HEK293 (cell line): ENCODE results near the gene NLGN4Y.

Source experiments
- CTCF ChIA-PET: fragments of 350-600 bp; formaldehyde crosslinking; extraction: SDS; loops from one replicate; lab custom pipeline; 2021; ENCODE audit warnings: antibody characterized with exemption; lab: Yijun Ruan, JAX
- POLR2A ChIA-PET: fragments of 300-600 bp; formaldehyde crosslinking; extraction: SDS; loops from one replicate; lab custom pipeline; 2020; ENCODE audit warnings: antibody characterized with exemption, inconsistent platforms; lab: Yijun Ruan, JAX
- H3K27ac ChIP-seq: fragments of 200-500 bp; sonication (Bioruptor generic); 2 replicates; pipeline ENCODE4 v1.5.1; 2014; ENCODE audit warnings: low read depth, low read length, control low read depth, inconsistent platforms; ENCODE audit errors: extremely low read depth
- H3K36me3 ChIP-seq, 2 experiments: fragments of 200-500 bp in 1 of 2; sonication (Bioruptor generic) in 1 of 2; 1 replicate in 1 of 2; 2 replicates in 1 of 2; pipeline ENCODE4 v1.5.1; 2014 to 2017; ENCODE audit warnings: inconsistent platforms in 2 of 2, low read length in 2 of 2; ENCODE audit not compliant: control insufficient read depth in 2 of 2, insufficient read depth in 1 of 2
- H3K4me1 ChIP-seq: fragments of 200-500 bp; sonication (Bioruptor generic); 2 replicates; pipeline ENCODE4 v1.5.1; 2014; ENCODE audit warnings: mild to moderate bottlenecking, low read length, inconsistent platforms; ENCODE audit not compliant: control insufficient read depth, insufficient read depth
- H3K4me3 ChIP-seq: 2 replicates; pipeline ENCODE4 v1.5.1; 2011; ENCODE audit warnings: low read depth, mild to moderate bottlenecking, control low read depth, low read length, moderate library complexity
- H3K9me3 ChIP-seq: fragments of 200-500 bp; sonication (Bioruptor generic); 2 replicates; pipeline ENCODE4 v1.5.1; 2014; ENCODE audit warnings: low read depth, low read length, inconsistent platforms; ENCODE audit not compliant: control insufficient read depth, insufficient read depth
- EGR2 ChIP-seq: fragments of 450-650 bp; formaldehyde crosslinking; IDR thresholded peaks from 2 replicates; pipeline ENCODE4 v1.5.1; 2016; ENCODE audit warnings: low read depth, missing biosample characterization, missing genetic modification characterization
- GFI1B ChIP-seq: fragments of 450-650 bp; formaldehyde crosslinking; IDR thresholded peaks from 2 replicates; pipeline ENCODE4 v1.5.1; 2016; ENCODE audit warnings: missing biosample characterization, missing genetic modification characterization
- HOXC10 ChIP-seq: sonication (generic); formaldehyde crosslinking; IDR thresholded peaks from 2 replicates; pipeline ENCODE4 v1.8.1; 2023; ENCODE audit warnings: mild to moderate bottlenecking, missing genetic modification reagents
- KLF16 ChIP-seq: fragments of 450-650 bp; formaldehyde crosslinking; IDR thresholded peaks from 2 replicates; pipeline ENCODE4 v1.5.1; 2017; ENCODE audit warnings: missing biosample characterization, missing genetic modification characterization
- SETDB1 ChIP-seq: IDR thresholded peaks from one replicate; pipeline ENCODE4 v1.6.1; 2017; ENCODE audit warnings: mild to moderate bottlenecking, low read length, moderate library complexity, mixed read lengths; ENCODE audit not compliant: insufficient read length
- WT1 ChIP-seq: fragments of 450-650 bp; formaldehyde crosslinking; IDR thresholded peaks from 2 replicates; pipeline ENCODE4 v1.5.1; 2016; ENCODE audit warnings: missing biosample characterization, missing genetic modification characterization
- ZBTB17 ChIP-seq: fragments of 450-650 bp; formaldehyde crosslinking; IDR thresholded peaks from 2 replicates; pipeline ENCODE4 v1.5.1; 2016; ENCODE audit warnings: missing biosample characterization, missing genetic modification characterization
- ZFHX2 ChIP-seq: fragments of 450-650 bp; formaldehyde crosslinking; conservative IDR thresholded peaks from 2 replicates; pipeline ENCODE4 v1.5.1; 2016; ENCODE audit warnings: missing biosample characterization, missing genetic modification characterization
- ZFP41 ChIP-seq: fragments of 450-650 bp; formaldehyde crosslinking; IDR thresholded peaks from 2 replicates; pipeline ENCODE4 v1.5.1; 2016; ENCODE audit warnings: missing biosample characterization, missing genetic modification characterization, borderline replicate concordance
- ZNF16 ChIP-seq: fragments of 450-650 bp; formaldehyde crosslinking; IDR thresholded peaks from 2 replicates; pipeline ENCODE4 v1.5.1; 2016; ENCODE audit warnings: low read depth, missing biosample characterization, missing genetic modification characterization
- ZNF19 ChIP-seq: fragments of 450-650 bp; formaldehyde crosslinking; IDR thresholded peaks from 2 replicates; pipeline ENCODE4; 2016; ENCODE audit warnings: missing biosample characterization, missing genetic modification characterization, low read depth
- ZNF302 ChIP-seq: fragments of 450-650 bp; formaldehyde crosslinking; IDR thresholded peaks from 2 replicates; pipeline ENCODE4 v1.5.1; 2016; ENCODE audit warnings: missing biosample characterization, missing genetic modification characterization, low read depth
- ZNF341 ChIP-seq: fragments of 450-650 bp; formaldehyde crosslinking; IDR thresholded peaks from 2 replicates; pipeline ENCODE4; 2016; ENCODE audit warnings: low read depth, missing biosample characterization, missing genetic modification characterization
- ZNF37A ChIP-seq: fragments of 450-650 bp; IDR thresholded peaks from 2 replicates; pipeline ENCODE4 v1.5.1; 2018; ENCODE audit warnings: missing biosample characterization, missing genetic modification characterization
- ZNF433 ChIP-seq: fragments of 450-650 bp; formaldehyde crosslinking; IDR thresholded peaks from 2 replicates; pipeline ENCODE4 v1.5.1; 2016; ENCODE audit warnings: missing biosample characterization, missing genetic modification characterization, low read depth
- ZNF473 ChIP-seq: fragments of 450-650 bp; formaldehyde crosslinking; IDR thresholded peaks from 2 replicates; pipeline ENCODE4 v1.5.1; 2017; ENCODE audit warnings: missing biosample characterization, missing genetic modification characterization
- ZNF561 ChIP-seq: fragments of 450-650 bp; IDR thresholded peaks from 2 replicates; pipeline ENCODE4 v1.5.1; 2018; ENCODE audit warnings: missing biosample characterization, missing genetic modification characterization, borderline replicate concordance
- ZNF585B ChIP-seq: fragments of 450-650 bp; formaldehyde crosslinking; IDR thresholded peaks from 2 replicates; pipeline ENCODE4 v1.5.1; 2016; ENCODE audit warnings: missing biosample characterization, missing genetic modification characterization
- ZNF600 ChIP-seq: fragments of 450-650 bp; formaldehyde crosslinking; IDR thresholded peaks from 2 replicates; pipeline ENCODE4 v1.5.1; 2016; ENCODE audit warnings: missing biosample characterization, missing genetic modification characterization
- ZNF626 ChIP-seq: fragments of 450-650 bp; sonication (Bioruptor Pico); formaldehyde crosslinking; IDR thresholded peaks from 2 replicates; pipeline ENCODE4 v1.5.1; 2018; ENCODE audit warnings: missing biosample characterization, missing genetic modification characterization, inconsistent platforms
- ZNF677 ChIP-seq: fragments of 450-650 bp; IDR thresholded peaks from 2 replicates; pipeline ENCODE4 v1.5.0; 2018; ENCODE audit warnings: missing biosample characterization, mild to moderate bottlenecking, missing genetic modification characterization, moderate library complexity
- ZNF791 ChIP-seq: fragments of 450-650 bp; formaldehyde crosslinking; IDR thresholded peaks from 2 replicates; pipeline ENCODE4 v1.5.1; 2016; ENCODE audit warnings: missing biosample characterization, missing genetic modification characterization
- ZSCAN23 ChIP-seq: fragments of 450-650 bp; formaldehyde crosslinking; IDR thresholded peaks from 2 replicates; pipeline ENCODE4 v1.5.1; 2016; ENCODE audit warnings: missing biosample characterization, missing genetic modification characterization
- TF ChIP-seq, protein P1 (sequence below): fragments of 450-650 bp; formaldehyde crosslinking; IDR thresholded peaks from 2 replicates; pipeline ENCODE4 v1.5.1; 2016; ENCODE audit warnings: missing biosample characterization, missing genetic modification characterization

Gene NLGN4Y

GRCh38 chrY:14637551-14637950 is 113.2 kb downstream of the NLGN4Y start:
- Histone ChIP-seq H3K27ac (no peak overlapping the region), H3K9me3 (no peaks in the 10 kb centered on the region), H3K4me1 (no peaks in the 10 kb centered on the region), H3K4me3 (no peak overlapping the region), H3K36me3 (no peaks in the 10 kb centered on the region)
- ChIA-PET POLR2A (no interaction called here), CTCF (no interaction called here)
- TF ChIP-seq ZNF561 (tag by site-specific recombination), result no peak
- TF ChIP-seq ZSCAN23 (tag by site-specific recombination), result no peak
- no peak for TF ChIP-seq SETDB1
- TF ChIP-seq ZNF433 (tag by site-specific recombination), result no peak
- TF ChIP-seq ZFP41 (tag by site-specific recombination), result no peak
- TF ChIP-seq ZNF791 (tag by site-specific recombination), result no peak
- TF ChIP-seq ZNF302 (tag by site-specific recombination), result no peak
- TF ChIP-seq ZNF600, result no peak
- no peak for TF ChIP-seq ZNF473 (tag by site-specific recombination)
- TF ChIP-seq EGR2 (tag by site-specific recombination), result no peak
- no peak for TF ChIP-seq ZNF585B (tag by site-specific recombination)
- no peak for TF ChIP-seq ZNF626 (tag by site-specific recombination)
- no peak for TF ChIP-seq WT1 (tag by site-specific recombination)
- TF ChIP-seq, protein P1, sequence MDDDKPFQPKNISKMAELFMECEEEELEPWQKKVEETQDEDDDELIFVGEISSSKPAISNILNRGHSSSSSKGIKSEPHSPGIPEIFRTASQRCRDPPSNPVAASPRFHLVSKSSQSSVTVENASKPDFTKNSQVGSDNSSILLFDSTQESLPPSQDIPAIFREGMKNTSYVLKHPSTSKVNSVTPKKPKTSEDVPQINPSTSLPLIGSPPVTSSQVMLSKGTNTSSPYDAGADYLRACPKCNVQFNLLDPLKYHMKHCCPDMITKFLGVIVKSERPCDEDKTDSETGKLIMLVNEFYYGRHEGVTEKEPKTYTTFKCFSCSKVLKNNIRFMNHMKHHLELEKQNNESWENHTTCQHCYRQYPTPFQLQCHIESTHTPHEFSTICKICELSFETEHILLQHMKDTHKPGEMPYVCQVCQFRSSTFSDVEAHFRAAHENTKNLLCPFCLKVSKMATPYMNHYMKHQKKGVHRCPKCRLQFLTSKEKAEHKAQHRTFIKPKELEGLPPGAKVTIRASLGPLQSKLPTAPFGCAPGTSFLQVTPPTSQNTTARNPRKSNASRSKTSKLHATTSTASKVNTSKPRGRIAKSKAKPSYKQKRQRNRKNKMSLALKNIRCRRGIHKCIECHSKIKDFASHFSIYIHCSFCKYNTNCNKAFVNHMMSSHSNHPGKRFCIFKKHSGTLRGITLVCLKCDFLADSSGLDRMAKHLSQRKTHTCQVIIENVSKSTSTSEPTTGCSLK (tag by site-specific recombination), result no peak
- TF ChIP-seq ZNF341 (tag by site-specific recombination), result no peak
- no peak for TF ChIP-seq ZFHX2

DNA sequence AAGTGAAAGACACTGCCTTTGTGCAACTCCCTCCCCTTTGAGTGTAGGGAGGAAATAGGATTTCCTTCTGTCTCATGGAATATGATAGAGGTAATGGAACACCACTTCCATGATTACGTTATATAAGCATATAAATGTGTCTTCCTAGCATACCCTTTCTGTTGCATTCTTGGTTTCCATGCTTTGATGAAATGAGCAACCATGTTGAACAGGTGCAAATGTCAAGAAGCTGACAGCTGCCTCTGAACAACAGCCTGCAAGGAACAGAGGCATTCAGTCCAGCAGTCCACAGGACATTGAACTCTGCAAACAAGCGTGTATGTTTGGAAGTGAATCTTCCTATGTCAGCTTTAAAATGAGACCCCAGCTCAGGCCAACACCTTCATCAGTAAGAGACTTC is 117.5 kb downstream of the NLGN4Y start:
- Histone ChIP-seq H3K4me1 (no peaks in the 10 kb centered on the region), H3K27ac (no peak overlapping the region), H3K36me3 (no peaks in the 10 kb centered on the region), H3K4me3 (no peak overlapping the region), H3K9me3 (no peaks in the 10 kb centered on the region)
- CTCF ChIA-PET, result no interaction called here
- TF ChIP-seq ZNF19, result no peak
- TF ChIP-seq ZNF677, result no peak
- TF ChIP-seq KLF16 (tag by site-specific recombination), result no peak
- no peak for TF ChIP-seq GFI1B (tag by site-specific recombination)
- TF ChIP-seq ZNF37A, result no peak
- no peak for TF ChIP-seq HOXC10 (CRISPR knock-in tag)
- no peak for TF ChIP-seq ZNF16 (tag by site-specific recombination)
- no peak for TF ChIP-seq ZFP41 (tag by site-specific recombination)
- no peak for TF ChIP-seq ZBTB17 (tag by site-specific recombination)
- POLR2A ChIA-PET, result no interaction called here
